C4-2B (cell line): ENCODE data around the gene ASAP2.

Experiments used
- CTCF ChIP-seq: fragments of 450-650 bp; conservative IDR thresholded peaks from 2 replicates; pipeline ENCODE4 v1.5.1; 2017; ENCODE audit warnings: mild to moderate bottlenecking
- ZFX ChIP-seq: fragments of 450-650 bp; IDR thresholded peaks from 2 replicates; pipeline ENCODE4 v1.6.1; 2017

- TF ChIP-seq CTCF (no peak), ZFX (no peak)
Measured at GRCh38 chr2:9281145-9281544, 74.5 kb downstream of the ASAP2 start.
